Measurements from ENCODE around the gene ESPN.
"Not testable (repeated sequence)": the region's sequence is repeated elsewhere in the genome, so short reads cannot be mapped to it uniquely, and the experiment has no call there.

The ESPN gene, protein sequence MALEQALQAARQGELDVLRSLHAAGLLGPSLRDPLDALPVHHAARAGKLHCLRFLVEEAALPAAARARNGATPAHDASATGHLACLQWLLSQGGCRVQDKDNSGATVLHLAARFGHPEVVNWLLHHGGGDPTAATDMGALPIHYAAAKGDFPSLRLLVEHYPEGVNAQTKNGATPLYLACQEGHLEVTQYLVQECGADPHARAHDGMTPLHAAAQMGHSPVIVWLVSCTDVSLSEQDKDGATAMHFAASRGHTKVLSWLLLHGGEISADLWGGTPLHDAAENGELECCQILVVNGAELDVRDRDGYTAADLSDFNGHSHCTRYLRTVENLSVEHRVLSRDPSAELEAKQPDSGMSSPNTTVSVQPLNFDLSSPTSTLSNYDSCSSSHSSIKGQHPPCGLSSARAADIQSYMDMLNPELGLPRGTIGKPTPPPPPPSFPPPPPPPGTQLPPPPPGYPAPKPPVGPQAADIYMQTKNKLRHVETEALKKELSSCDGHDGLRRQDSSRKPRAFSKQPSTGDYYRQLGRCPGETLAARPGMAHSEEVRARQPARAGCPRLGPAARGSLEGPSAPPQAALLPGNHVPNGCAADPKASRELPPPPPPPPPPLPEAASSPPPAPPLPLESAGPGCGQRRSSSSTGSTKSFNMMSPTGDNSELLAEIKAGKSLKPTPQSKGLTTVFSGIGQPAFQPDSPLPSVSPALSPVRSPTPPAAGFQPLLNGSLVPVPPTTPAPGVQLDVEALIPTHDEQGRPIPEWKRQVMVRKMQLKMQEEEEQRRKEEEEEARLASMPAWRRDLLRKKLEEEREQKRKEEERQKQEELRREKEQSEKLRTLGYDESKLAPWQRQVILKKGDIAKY

DNA sequence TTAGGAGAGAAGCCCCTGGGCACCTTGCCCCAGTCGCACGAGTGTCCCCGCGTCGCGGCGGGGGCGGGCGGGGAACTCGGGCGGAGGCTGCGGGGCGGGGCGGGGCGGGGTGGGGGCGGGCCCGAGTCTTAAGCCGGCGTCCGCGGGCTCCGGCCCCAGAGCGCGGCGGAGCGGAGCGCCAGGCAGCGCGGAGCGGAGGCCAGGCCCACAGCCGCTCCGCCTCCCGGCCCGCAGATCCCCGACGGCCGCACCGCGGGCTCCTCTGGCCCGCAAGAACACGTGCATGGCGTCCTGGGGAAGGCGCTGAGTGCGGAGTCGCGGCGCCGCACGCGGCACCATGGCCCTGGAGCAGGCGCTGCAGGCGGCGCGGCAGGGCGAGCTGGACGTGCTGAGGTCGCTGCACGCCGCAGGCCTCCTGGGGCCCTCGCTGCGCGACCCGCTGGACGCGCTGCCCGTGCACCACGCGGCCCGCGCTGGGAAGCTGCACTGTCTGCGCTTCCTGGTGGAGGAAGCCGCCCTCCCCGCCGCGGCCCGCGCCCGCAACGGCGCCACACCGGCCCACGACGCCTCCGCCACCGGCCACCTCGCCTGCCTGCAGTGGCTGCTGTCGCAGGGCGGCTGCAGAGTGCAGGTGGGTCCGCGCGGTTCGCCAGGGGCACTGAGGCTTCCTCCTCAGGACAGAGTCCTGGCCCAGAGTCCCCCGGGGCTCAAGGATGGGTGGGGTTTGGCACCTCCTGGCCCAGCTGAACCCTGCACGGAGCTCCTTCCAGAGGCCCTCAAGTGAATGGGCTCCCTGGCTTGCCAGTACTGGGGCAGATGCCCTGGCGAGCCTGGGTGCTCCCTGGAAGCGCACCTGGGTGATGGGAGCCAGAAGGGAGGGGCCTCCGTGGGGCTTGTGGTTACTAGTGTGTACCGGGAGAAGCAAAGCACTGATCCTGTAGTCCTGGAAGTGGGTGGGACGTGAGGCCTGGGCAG lies at the start of gene ESPN:
Gene ESPN, plus strand, starts transcription at position 158 of the 975 bp plus-strand sequence. Its CDS starts 180 bp downstream, at position 338.
- no peak for DNase-seq

DNA sequence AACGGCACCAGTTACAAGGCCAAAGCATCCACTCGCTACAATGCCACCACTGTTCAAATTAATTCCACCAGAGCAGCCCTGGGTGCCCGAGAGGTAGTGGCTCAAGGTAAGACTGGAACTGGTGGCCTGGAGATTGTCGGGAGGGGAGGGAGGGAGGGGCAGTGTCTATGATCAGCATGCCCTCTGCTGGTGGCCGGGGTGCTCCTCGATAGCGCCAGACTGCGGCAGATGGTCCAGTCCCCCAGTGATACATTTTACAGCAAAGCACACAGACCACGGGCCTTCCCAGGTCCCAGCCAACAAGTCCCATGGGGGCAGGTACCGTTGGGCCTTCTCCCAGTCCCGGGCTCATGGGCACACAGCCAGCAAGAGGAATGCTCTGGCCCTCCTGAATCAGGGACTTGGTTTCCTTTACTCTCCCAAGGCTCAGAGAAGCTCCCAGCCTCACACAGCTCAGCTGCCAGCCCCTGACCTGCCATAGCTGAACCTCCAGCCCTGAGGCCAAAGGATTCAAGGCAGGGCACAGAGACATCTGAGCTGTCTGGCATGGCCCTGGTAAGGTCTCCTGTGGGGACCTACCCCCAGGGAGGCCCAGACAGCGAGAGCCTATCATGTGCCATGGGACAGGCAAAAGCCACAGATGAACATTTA lies 46.4 kb upstream of the ESPN start:
- no peak for DNase-seq

DNA sequence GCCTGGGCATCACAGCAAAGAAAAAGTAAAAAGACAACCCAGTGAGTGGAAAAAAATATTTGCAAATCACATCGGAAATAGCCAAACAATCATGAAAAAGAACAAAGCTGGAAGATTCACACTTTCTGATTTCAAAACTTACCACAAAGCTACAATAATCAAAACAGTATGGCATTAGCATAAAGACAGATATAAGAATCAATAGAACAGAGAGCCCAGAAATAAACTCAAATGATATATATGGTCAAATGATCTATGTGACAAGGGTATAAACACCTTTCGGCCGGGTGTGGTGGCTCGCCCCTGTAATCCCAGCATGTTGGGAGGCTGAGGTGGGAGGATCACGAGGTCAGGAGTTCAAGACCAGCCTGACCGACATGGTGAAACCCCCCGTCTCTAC lies 44.5 kb upstream of the ESPN start:
- DNase-seq, result no peak

DNA sequence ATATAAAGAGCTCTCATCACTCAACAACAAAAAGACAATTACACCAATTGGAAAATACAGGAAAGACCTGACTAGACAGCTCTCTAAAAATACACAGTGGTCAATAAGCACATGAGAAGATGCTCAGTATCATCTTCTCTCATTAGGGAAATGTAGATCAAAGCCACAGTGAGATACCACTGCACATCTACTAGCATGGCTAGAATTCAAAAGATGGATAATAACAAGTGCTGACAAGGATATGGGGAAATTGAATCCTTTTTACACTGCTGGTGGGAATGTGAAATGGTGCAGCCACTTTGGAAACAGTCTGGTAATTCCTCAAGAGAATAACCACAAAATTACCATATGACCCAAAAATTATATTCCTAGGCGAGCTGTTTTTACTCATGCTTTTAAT lies 40.4 kb upstream of the ESPN start:
- DNase-seq, result no peak

DNA sequence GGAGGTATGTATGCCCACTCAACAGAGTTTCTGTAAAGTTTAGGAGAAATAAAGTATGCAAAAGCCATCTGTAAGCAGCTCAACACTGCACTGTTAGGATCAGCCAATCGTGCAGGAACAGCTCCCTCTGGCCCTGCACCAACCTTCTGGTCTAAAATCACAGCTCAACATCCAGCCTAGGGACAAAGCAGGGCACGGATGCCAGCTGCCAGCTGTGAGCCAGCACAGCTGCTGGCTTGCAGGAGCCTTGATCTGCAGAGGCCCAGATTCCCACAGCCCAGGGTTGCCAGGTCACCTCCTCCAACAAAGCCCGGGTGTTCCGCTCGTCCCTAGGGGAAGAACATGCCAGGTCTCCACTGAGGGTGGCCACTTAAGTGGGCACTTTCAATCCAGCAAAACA lies 39.6 kb upstream of the ESPN start:
- DNase-seq, result no peak

DNA sequence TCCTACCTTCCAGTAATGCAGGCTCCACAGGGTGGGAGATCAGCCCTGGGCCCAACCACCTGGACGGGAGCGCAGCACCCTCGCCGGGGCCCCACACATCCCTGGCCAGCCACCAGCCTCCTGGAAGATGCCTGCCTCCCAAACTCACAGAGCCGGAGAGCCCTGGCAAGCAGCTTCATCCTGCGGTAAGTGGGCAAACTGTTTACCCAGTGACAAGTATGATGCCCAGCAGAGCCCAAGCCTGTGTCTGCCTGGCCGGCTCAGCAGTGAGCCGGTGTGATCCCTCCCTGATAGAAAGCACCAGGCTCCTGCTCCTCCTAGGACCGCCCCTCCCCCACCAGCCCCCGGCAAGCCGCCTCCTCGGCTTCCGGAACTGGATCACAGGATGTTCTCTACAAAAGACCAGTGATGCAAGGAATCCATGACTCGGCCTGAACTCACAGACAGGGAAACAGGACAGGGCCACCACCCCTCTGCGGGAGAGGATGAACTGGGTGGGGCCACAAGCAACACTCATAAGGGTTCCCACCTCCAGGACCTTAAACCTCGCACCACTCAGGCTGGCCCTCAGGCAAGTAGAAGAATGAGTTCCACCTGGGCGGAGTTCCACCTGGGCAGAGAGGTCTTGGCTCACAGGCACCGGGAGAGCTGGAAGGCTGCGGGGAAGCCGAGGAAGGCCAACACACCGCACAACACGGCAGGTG lies 38.9 kb upstream of the ESPN start:
- DNase-seq, result no peak

DNA sequence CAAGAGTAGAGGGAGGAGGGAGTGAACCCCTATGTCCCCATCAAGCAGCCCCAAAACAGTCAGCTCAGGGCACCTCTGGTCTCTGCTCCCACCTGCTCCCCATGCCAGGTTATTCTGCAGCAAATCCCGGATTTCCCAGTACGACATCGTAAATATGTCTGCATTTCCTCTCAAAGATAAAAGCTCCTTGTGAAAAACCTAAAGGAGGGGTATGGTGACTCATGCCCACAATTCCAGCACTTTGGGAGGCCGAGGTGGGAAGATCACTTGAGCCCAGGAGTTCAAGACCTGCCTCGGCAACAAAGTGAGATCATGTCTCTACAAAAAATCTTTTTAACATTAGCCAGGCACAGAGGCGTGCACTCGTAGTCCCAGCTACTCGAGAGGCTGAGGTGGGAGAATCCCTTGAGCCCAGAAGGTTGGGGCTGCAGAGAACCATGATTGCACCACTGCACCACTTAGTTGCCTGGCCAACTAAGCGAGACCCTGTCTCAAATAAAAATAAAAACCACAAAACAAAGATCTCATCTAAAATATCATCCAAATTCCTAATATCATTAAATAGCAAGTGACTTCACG lies 38.1 kb upstream of the ESPN start:
- DNase-seq, result no peak

DNA sequence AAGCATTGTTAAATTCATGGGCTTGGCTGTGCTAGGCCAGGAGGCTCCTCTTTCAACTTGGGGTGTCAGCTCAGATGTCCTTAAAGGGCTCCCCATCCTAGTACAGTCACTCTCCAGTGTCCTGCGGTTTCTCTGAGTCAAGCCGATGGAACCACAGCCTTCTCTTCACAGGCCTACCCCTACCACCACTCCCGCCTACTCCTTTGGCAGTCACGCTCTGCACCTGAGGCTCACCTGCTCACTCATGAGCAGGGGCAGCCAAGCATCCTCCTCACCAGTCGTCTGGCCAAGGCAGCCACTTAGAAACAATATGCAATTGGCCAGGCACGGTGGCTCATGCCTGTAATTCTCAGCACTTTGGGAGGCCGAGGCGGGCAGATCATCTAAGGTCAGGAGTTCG lies 34.6 kb upstream of the ESPN start:
- no peak for DNase-seq

DNA sequence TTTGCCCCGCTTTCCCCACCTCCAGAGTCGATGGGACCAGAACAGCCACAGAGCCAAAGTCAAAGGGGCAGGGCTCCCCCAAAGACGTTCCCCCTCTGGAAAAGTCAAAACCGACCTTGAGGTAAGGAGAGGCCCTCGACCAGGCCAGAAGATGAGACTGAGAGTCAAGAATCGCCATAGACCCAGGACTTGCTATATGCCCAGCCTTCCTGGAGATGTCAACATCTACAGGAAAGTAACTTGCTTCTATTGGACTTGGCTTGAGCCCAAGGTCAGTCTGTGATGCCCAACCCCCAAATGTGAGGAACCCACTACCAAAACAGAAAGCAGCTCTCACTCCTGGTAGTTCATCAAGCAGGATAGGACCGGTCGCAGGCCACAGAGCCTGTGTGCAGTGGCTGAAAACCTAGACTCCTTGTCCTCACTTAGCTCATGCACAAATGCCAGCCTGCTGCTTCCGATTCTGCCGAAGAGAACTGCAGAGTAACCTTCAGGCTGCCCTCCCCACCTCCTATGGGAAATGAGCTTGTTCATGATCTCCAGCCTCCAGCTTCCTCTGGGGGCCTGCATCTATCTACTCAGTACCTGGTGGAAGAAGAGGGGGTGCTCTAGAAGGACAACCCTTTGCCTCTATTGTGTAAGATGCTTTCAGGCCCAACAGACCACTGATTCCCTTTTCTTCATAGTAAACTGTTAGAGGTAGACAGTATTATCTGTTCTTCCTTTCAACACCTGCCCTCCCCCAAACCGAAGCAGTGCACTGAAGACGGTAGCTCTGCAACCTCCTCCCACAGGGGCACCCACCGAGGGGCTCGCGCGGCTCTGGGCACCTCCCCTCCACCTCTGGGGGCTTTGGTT lies 32.4 kb upstream of the ESPN start:
- DNase-seq, result no peak

DNA sequence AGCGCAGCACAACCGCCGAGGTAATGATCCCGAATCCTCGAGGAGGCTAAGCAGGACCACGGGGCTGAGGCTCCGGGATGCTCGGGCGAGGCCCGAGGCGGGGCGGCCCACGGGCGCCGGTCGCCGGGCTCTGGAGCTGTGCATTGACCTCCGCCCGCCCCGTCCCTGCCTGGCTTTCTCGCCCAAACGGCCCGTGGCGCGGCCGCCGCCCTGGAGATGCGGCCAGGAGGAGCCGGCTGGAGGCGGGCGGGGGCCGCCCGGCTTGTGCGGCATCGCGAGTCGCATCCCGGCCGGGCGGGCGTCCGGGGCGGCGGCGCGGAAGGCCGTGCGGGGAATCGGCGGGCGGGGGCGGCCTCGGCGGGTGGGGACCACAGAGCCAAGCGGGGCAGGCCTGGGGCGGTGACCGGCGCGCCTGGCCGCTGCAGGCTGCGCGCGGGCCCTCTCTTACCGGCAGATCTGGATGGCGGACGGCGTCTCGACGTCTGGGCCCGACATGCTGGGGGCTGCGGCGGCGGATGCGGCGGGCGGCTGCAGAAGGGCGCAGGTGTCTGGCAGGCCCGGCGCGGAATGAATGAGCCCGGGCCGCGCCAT lies 31.7 kb upstream of the ESPN start:
- no peak for DNase-seq

DNA sequence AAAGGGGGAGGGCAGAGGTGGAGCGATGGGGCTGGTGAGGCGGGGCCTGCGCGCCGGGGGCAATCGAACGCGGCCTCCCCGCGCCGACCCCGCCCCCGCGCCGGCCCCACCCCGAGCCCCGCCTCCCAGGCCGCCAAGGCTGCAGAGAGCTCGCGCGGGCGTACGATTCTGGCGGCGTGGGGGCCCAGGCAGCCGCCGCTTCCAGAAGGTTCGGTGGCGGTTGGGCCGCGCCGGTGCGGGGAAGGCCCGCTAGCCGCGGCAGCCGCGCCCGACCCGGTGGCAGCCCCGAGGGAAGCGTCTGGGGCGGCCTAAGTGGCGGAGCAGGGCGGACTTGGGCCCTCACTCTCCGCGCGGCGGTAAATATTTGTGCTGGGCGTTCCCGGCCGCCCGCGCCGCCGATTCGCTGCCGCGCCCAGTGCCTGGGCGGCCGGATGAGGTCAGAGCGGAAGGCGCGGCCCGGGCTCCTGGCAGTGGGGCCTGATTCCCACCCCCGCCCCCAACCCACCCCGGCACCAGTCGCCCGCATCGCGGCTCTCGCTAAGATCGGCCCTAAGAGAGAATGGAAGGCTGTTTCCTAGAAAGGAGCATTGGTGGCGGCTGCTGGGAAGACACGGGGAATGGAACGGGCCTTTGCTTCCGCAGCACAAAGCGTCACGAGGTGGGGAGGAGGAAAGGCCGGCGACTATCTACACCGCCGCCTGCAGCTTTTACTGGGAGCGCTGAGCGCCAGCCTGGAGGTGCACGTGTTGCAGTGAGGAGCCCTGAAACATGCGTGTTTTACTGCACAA lies 31.0 kb upstream of the ESPN start, which contains the start of gene ACOT7:
Gene ACOT7, minus strand, starts transcription at position 368 of the 788 bp plus-strand sequence. CDS start 368 bp downstream, outside the sequence.
- peak; percentile 88 to 90 (median 89) for DNase-seq

DNA sequence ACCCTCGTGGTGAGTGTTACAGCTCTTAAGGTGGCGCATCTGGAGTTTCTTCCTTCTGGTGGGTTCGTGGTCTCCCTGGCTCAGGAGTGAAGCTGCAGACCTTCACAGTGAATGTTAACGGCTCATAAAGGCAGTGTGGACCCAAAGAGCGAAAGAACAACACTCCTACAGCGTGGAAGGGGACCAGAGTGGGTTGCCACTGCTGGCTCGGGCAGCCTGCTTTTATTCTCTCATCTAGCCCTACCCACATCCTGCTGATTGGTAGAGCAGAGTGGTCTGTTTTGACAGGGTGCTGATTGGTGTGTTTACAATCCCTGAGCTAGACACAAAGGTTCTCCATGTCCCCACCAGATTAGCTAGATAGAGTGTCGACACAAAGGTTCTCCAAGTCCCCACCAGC lies 29.4 kb upstream of the ESPN start:
- not testable (repeated sequence) for DNase-seq

DNA sequence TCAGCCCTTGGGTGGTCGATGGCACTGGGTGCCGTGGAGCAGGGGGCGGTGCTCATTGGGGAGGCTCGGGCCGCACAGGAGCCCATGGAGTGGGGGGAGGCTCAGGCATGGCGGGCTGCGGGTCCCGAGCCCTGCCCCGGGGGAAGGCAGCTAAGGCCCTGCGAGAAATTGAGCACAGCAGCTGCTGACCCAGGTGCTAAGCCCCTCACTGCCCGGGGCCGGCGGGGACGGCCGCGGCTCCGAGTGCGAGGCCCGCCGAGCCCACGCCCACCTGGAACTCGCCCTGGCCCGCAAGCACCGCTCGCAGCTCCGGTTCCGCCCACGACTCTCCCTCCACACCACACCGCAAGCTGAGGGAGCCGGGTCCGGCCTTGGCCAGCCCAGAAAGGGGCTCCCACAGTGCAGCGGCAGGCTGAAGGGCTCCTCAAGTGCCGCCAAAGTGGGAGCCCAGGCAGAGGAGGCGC lies 28.8 kb upstream of the ESPN start:
- DNase-seq, result not testable (repeated sequence)

DNA sequence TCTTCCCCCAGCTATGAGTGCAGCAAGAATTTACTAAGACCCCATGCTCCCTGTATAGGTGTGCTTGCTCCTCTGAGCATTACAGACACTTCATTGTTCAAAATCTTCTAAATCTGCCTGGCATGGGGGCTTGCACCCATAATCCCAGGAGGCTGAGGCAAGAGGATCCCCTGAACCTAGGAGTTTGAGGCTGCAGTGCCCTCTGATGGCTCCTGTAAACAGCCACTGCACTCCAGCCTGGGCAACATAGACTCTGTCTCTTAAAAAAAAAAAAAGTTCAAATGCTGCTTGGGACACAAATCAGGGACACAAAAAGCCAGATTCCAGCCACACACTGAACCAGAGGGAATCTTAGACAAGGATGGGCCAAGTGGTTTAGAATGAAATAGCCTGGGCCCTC lies 27.6 kb upstream of the ESPN start:
- no peak for DNase-seq

DNA sequence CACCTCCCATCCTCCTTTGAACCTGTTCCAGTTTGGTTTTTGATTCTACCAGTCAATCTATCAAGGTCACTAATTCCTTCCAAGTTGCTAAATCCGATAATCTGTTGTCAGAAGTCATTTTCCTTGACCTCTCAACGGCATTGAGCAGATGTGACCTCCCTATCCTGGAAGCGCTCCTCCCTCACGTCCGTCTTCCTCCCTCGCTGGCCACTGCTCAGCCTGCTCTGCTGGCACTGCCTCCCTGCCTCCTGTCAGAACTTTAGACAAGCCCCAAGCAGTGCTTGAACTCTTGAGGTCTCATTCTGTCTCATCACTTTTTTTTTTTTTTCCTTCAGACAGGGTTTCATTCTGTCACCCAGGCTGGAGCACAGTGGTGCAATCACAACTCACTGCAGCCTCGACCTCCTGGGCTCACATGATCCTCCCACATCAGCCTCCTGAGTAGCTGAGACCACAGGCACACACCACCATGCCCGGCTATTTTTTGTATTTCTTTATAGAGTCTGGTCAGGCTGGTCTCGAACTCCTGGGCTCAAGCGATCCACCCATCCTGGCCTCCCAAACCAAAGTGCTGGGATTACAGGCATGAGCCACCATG lies 26.6 kb upstream of the ESPN start:
- DNase-seq, result no peak

DNA sequence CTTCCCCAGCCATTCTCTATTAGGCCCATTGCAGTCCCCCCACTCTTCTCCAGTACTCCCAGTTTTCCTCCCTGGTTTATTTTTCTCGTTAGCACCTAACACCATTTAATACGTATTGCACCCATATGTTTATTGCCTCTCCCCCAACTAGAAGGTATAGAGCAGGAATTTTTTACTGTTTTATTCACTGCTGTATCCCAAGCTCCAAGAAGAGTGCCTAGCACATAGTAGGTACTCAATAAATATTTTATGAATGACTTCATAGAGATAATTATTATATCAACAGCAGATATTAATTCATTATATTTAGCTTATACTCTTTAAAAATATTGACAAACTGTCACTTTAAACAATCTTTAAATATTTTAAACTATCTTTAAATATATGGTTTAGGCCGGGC lies 25.3 kb upstream of the ESPN start:
- no peak for DNase-seq

DNA sequence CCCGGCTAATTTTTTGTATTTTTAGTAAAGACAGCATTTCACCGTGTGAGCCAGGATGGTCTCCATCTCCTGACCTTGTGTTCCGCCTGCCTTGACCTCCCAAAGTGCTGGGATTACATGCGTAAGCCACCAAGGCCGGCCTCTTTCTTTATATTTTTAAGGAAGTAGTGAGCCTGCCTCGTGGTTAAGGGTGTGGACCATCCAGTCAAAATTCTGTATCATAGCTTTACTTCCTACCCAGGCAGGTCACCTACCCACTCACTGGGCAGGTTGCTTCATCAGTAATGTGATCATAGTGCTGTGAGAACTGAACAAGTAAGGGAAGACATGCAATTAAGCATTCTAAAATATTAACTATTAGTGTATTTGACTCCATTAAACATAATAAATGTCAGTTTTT lies 22.9 kb upstream of the ESPN start:
- DNase-seq, result no peak

DNA sequence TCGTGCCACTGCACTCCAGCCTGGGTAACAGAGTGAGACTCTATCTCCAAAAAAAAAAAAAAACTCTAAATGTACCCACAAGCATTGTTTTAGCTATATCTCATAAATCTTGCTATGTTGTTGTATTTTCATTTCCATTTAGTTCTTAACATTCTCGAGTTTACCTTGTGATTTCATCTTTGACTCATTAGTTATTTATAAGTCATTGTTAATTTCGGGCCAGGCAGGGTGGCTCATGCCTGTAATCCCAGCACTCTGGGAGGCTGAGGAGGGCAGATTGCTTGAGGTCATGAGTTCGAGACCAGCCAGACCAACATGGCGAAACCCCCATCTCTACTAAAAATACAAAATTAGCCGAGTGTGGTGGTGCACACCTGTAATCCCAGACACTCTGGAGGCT lies 16.6 kb upstream of the ESPN start:
- no peak for DNase-seq
